HG03378 (cell line): Measurements from ENCODE around the gene ERCC1.

Experiments
- ATAC-seq: cut with Tn5 transposase; IDR thresholded peaks from one replicate; pipeline ENCODE4 v1.9.1; 2021; ENCODE audit warnings: mild to moderate bottlenecking, moderate library complexity; ENCODE audit not compliant: unreplicated experiment

The ERCC1 gene

GRCh38 chr19:45370410-45371204, 53.1 kb downstream of the ERCC1 start, which contains the start of gene ERCC2:
TSS of gene ERCC2 (minus strand) at chr19:45370573. CDS start at chr19:45370540, 33 bp downstream.
- peak; percentile 93 for ATAC-seq

GRCh38 chr19:45368737-45369340, 54.9 kb downstream of the ERCC1 start:
- ATAC-seq = no peak

GRCh38 chr19:45368127-45368526, 55.6 kb downstream of the ERCC1 start:
- no peak for ATAC-seq

- ATAC-seq = no peak
Measured at GRCh38 chr19:45364696-45365095, 59.0 kb downstream of the ERCC1 start.

- no peak for ATAC-seq
Measured at GRCh38 chr19:45363861-45364459, 59.8 kb downstream of the ERCC1 start.

- no peak for ATAC-seq
Measured at GRCh38 chr19:45362291-45362690, 61.4 kb downstream of the ERCC1 start.

- ATAC-seq = no peak
Measured at GRCh38 chr19:45361608-45362007, 62.1 kb downstream of the ERCC1 start.

- ATAC-seq = no peak
Measured at GRCh38 chr19:45358213-45358792, 65.4 kb downstream of the ERCC1 start.

- no peak for ATAC-seq
Measured at GRCh38 chr19:45357445-45357783, 66.3 kb downstream of the ERCC1 start.
